GM19395 (cell line): ENCODE measurements around the gene FYN.
A peak's percentile ranks its signal among the peaks of the same experiment; 100 is the strongest.

Experiments
- ATAC-seq: cut with Tn5 transposase; IDR thresholded peaks from one replicate; pipeline ENCODE4 v1.9.1; 2021; ENCODE audit warnings: mild to moderate bottlenecking, moderate library complexity; ENCODE audit not compliant: unreplicated experiment

The FYN gene

DNA sequence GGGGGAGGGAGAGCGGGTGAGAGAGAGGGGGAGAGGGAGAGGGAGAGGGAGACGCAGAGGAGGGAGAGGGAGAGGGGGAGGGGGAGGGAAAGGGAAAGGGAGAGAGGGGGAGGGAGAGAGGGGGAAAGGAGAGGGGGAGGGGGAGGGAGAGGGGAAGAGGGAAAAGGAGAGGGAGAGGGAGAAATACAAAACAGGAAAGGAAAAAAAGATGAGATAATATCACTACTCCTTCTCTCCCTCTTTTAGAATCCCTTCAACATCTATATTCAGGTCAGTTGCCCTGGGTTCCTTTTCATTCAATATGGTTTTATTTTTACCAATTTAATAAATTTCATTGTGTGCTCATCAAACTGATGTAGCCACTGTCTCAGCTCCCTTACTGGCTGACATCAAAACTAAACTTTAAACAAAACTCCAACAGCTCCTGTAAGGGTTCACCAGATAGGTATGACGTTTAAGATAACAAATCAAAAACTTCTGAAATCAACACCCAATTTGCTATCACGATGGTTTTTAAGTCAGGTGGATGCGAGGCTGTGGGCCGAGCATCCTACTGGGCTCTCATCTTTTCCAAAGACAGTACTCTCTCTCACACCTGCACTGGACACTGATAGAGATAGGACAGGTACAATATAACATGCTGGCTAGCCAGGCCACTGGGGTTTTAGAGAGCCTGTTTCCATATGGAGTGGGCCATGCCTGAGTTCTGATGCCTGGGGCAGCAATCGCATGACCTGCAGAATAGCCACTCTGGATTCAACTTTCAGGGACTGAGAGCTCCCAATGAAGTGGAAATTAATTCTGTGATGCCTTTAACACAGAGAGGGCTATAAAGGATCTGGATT lies 99.5 kb downstream of the FYN start:
- ATAC-seq, result no peak

DNA sequence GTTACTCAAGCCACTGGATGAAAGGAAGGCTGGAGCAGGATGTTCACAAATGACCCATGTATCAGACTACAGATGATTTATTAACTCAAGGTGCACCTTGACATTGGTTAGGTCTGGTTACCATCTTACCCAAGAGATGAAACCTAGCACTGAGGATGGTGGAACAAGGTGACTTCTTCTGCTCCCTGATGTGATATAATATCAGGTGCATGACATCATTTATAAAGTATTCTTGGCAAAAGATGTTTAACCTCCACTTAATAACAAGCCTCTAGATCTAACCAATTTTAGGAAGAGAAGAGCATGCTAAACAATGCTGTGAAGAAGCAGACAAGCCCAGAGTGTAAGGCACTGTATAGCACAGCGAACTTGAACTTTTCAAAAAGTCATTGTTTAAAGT lies 100.9 kb downstream of the FYN start:
- ATAC-seq, result no peak

DNA sequence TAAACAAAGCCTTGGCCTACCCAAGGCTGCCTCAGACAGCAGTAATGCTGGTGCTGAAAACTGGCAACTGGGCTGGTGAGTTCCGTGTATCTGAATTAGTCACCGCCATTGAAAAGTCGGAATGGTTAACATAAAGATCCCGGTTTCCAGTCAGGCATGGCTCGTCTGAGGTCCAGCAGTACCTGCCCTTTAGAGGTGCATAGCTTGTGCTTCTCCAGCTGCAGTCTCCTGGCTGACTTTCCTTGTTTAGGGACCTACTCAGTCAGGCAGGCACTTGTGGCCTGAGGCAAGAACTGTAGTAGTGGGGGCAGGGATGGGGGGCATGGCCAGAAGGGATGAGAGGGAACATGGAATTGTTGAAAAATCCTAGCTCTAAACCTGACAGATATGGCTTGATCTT lies 101.6 kb downstream of the FYN start:
- no peak for ATAC-seq

DNA sequence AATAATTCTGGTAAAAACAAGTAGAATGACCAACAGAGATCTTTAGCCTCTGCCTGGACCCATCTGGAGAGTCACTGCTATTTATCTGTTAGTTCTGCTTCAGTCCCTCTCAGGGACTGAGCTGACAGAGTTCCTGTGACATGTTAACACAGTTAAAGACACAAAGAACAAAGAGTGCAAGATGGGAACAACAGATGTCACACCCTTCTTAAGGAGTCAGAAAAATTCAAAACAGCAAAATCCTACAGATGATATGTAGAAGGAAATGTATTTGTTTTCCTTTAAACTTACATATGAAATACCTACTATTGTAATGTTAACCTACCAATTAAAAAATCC lies 102.2 kb downstream of the FYN start:
- no peak for ATAC-seq

DNA sequence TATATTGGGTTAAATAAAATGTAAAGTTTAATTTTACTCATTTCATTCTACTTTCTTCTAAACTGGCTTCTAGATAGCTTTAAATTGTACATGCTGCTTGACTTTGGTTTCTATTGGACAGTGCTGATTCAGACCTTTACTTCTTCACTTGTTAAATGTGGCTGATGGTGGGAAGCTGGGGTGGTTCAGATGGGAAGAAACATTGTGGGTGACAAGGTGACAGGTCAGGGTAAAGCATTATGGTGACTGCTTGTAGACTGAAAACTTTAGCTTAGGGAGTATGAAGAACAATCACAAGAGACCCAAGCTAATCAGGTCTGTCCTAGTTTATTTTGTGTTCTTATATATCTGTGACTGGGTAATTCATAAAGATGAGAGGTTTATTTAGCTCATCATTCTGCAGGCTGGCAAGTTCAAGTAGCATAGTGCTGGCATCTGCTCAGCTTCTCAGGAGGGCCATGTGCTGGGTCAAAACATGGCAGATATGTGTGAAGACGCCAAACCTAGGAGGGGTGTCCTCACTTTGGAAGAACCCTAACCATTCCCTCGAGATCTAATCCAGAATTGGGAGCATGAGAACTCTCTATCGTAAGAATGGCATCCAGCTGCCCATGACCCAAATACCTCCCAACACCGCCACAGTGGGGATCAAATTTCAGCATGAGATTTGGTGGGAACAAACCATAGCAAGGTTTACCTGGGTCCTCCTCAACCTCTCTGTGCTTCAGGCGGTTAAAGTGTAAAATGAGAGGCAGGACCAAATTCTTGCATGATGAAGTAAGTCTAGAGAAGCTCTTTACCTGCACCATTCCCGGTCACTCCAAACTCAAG lies 102.8 kb downstream of the FYN start:
- ATAC-seq, result no peak

DNA sequence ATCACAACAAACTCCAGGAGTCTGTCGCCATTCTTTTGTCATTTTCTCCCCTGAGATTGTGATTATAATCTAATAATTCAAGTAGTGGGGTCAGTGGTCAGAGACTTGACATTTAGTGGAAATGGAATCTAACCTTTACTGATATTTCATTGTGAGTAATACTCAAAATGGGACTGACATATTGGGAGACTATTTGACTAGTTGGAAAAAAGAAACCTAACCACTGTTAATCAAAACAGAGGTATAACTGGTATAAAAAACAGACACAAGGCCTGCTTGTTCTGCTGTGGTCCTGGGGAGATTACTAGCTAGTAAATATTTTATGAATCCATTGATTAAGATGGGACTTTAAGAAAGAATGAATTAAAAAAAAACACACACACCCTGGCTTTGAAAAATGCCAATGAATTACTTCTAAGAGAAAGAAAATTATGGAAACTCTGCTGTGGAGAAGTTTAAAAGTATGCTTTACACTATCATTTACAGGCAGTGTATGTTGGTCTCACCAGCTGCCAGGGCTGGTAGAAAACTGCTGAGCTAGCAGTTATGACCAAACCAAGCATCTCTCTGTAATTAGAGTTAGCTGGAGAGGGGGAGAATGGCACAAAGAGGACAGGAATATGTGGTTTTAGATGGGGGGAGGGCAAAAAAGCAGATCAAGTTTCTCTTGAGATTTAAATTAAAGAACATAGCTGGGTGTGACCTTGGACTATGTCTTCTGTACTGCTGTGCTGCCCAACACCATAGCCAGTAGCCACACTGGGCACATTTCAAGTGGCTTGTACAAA lies 103.7 kb downstream of the FYN start:
- ATAC-seq, result no peak

DNA sequence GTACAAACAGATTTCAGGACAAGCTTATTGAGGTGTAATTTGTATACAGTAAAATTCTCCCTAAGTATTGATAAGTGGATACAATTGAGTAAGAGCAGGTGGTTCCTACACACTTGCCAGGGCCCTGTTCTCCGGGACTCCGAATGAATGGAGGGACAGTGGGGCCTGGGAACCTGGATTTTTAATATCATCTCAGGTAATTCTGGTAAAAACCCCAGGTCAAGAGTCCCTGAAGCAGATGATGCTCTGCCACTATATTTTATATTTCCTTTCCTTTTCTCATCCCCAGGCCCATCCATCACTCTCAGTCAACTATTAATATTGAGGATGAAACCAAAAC lies 104.9 kb downstream of the FYN start:
- no peak for ATAC-seq

DNA sequence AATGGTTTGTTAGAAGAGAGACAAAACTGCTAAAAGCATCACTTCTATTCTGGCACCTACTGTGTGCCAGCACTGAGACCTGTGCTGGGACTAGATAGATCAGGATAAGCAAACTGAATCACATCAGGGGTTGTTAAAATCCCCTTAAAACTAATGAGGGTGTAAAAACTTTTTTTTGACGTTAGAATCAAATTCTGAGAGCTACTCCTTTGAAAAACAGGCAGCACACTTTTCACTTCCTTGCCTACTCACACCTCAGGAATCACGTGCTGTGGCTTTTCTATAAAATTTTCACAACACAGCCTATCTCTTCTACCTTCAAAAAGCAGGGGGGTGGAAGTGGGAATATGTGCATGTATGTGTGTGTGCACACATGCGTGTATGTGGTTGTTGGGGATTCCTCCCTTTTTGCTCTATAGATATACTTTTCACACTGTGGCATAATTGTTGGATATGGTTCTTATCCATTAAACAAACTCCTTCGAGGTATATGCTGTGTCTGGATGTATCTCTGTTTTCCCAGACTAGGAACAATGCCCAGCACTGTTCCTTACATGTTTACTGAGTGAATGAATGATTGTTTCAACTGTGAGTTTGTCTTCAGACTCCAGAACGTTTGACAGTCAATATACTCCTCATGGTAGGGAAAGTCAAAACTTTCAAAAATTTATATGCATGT lies 105.4 kb downstream of the FYN start:
- ATAC-seq, result no peak

DNA sequence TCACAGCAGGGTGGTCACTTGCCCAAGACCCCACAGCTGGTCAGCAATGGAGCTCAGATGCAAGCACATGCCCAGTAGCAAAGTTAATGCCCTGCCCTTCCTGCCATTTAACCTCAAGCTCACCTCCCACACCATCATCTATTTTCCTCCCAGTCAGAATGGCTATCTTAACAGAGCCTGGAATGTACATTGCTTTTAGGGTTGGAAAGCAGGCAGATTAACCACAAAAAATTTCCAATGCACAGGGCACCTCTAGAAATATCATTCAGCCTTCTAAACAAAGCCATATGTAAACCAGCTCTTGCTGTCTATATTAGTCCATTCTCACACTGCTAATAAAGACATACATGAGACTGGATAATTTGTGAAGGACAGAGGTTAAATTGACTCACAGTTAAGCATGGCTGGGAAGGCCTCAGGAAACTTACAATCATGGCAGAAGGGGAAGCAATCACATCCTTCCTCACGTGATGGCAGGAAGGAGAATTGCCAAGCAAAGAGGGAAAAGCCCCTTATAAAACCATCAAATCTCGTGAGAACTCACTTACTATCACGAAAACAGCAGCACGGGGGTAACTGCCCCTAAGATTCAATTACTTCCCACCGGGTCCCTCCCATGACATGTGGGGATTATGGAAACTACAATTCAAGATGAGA lies 106.9 kb downstream of the FYN start:
- no peak for ATAC-seq

DNA sequence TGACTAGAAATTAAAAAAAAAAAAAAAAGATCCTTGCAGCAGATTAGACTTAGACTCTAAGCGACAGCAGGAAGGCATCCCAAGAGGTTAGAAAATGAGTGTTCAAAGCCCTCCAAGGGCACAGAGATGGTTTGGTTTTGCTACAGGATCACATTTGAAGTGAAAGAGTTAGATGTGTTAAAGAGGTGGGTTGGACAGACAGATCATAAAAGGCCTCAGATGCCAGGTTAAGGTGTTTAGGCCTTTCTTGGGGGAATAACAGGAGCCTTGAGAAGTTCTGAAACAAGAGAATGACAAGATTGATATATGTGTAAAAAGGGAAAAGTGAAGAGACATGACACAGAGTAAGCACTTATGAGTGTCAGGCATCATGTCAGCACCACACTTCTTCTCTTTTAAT lies 107.5 kb downstream of the FYN start:
- no peak for ATAC-seq

DNA sequence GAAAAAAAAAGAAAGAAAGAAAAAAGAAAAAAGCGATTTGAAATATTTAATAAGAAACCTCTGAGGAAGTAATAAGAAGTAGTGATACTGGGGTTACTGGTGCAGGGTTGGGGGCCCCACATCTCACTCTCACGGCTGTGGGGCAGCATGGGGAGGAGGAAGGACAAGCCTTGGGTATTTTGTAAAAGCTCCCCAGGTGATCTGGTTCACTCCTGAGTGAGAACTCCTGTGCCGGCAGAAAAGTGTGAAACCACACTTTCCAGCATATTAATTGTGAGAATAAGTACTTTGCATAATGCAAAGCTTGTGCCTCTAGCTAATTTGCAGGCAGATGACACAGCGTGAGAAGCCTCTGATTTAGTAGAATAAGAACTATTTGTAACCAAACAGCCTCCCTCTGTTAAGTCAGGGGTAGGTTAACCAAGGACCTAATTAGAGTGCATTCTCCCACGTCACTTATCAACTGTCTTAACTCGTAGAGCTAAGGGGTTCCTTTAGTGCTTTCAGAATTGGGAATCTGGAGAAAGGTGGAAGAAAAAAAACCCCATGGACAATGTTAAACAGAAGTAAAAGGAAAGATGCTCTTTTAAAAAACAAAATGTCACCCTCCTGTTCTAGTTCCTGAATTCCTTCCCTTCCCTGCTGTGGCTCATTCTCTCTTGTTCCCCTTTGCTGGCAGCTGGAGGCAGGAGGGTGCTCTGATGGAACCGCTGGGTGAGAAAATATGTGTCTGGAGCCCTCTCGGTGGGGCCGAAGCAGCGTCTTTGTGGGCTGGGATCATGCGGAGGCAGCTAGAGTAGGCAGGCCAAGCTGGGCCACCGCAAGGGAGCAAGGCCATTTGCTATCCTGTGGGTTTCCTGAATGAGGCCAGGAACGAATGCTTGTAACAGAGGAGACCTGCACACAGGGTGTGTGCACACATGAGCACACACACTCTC lies 108.7 kb downstream of the FYN start:
- ATAC-seq, result peak; percentile 81

DNA sequence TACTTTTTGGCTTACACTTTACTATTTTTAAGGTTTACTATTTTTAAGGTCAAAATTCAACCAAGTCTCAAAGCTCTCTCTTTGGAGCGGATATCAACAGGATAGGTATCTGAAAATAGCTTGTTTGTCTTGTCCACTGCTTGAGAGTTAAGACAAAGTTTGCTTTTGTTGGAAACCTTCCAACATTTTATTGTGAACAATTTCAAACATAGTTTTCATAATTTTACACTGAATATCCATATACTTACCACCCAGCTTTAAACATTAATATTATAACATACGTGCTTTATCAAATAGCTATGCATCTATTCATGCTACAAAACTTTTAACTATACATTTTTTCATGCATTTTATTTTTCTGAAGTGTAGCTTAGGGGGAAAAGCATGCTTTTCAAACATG lies 109.9 kb downstream of the FYN start:
- ATAC-seq, result no peak

DNA sequence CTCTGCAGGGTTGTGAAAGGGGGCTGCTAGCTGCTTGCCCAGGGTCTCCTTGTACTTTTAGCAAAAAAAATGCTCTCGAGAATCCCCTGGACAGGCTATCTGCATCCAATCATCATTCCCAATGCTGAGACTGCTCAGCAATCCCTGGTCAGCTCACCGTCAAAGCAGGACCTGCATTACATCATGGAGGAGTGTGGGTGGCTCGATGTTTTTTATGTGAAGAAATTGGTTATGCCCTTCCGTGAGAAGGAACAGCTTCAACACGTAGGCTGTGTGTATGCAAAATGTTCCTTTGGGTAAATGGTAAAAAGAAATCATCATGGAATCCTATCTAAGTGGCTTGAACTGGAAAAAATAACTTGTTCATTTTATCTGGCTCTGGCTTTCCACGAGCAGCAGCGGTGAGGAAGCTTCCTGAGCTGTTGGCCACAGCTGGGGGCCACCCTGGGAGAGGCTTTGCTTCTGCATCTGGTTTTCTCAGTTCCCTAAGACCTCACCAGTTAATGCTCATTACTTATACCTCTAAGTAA lies 111.4 kb downstream of the FYN start:
- ATAC-seq, result peak; percentile 67

DNA sequence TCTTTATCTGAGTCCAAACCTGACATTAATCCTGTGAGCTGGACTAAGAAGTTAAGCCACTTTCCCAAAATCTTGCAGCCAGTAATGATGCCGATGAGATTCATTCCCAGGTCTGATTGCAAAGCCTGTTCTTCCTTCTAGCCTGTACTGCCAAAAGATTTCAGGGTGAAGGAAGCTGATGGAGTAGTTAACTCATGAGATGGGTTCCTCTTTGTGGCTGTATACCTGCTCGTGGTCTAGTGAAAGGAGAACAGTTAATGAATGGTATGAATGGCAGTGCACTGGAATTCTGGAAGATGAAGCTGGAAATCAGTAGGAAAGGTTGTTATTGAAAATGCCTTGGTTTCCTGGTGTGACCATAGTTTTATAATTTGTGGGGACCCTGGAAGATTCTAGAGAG lies 112.0 kb downstream of the FYN start:
- no peak for ATAC-seq

DNA sequence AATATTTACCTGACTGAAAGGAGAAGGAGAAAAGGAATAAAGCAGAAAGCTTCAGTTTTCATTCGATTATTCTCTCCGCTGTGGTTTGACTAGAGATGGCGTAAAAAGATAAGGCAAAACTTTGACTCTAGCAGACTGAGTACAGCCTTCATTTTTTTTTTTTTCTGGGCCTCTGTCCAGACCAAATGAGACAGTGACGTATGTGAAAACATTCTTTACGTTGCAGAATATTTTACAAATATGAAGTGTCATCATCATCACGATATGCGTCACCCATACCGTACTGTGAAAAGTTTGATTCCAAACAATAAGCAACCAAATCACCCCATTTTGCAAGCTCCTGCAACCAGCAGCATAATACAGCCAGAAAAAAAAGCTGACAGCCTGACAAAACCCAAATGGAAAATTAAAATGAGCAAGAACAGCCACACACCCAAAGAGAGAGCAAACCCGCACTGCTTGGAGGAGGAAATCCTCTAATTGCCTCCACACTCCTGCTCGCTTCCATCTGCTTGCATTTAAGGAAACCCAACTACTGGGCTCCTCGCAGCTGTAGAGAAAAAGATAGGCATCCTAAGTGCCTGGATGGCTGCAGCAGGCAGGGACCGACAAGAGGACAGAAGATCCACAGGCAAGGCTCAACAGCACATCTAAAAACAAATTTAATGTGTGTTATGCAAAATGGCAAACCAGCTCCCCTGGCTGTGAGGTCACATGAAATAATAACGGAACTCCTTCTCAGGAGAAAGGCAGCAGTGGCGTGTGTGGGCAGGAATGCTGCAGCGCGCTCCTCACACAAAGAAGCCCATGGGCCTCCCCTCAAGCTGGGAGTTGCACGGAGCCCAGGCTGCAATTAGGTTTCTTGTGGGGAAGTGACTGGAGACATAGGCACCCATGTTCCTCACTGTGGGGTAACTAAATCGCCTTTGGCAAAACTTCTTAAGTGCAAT lies 113.1 kb downstream of the FYN start:
- no peak for ATAC-seq

DNA sequence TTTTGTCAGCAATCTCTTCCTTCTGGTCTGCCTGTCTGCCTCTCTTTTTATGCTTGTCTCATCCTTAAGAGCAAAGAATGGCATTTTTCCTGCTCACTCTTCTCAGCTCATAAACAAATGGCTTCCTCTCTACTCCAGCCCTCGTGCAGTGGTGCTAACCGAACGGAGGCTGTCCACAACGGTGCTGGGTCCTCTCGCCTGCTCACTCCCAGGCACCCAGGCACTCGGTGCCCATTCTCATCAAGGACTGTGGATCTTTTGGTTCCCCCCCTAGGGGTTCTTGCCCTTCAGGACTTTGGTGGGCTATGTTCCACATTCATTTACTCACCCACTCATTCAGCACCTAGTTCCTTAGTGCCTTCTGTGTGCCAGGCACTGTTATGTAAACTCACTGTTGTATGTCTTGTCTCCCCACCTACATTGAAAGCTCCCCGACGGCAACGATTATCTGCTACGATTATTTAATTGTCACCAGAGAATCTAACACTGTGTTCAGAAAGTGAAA lies 113.9 kb downstream of the FYN start:
- ATAC-seq, result no peak

DNA sequence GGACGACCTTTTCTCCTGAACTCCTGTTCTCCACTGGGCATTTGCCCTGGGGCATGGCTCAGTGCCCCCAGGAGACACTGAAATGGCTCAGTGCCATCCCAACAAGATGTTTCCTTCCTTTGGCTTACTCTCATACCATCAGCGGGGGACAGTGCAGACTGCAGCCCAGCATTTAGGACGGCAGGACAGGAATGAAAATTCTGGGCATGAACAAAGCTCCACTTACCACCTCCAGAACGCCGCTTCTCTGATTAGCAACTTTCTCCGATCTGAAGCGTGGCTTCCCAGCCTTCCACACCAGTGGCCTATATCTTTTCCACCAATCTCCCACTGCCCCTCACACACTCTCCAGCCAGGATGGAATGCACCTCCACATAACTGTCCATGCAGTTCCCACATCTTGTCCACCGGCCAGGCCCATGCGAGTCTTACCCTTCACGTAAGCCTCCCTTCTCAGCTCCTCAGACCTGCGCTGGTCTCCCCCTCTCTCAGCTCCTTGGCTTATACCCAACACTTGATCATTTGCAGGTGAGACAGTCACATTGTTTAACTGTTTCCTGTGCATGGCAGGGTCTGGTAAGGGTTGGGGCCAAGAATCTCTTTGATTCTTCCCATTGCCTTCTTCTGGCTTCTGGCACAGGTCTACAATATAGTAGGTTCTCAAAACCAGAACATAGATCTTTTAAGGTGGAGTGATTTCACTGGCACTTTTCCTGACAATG lies 114.5 kb downstream of the FYN start:
- ATAC-seq, result no peak
